ENCODE data around the gene METTL26.

DNA sequence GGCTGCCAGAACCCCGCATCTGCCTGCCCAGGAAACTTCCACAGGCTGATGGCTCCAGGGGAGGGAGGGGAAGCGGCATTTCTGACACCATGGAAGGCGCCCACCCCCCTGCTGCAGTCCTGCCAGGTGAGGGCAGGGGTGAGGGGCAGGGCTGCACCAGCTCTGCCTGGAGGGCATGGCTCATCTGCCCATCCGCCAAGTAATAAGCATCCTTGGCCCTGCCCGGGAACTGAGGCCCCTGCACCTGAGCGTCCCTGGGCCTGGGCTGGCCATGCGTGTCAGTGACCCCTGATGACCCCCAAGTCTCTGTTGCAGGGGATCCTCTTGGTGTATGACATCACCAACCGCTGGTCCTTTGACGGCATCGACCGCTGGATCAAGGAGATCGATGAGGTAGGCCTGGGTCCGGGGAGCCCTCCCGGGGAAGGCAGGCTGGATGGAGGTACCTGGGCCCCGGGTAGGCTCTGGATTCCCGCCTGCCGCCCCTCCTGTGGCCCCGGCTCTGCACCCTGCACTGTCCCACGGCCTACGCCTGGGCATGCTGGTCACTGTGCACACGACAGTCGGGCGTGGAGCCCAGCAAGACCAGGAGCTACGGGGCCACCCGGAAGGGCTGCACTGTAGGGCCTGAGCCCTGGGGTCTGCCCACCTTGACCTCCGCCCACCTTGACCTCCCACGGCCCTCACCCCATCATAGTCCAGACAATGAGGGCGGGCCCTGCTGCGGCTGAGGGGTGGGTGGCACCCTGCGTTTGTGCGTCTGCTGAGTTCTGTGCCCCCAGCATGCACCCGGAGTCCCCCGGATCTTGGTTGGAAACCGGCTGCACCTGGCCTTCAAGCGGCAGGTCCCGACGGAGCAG, 10.8 kb downstream of the METTL26 start:
- TF ChIP-seq CTCF (IDR thresholded peaks at IDR 0.05; ENCODE audit: low read depth, low read length), result no peak
- TF ChIP-seq EZH2phosphoT487 (IDR thresholded peaks at IDR 0.05; ENCODE audit: low read depth), result no peak
